ENCODE measurements around the gene STOX2. TPM values are rescaled to one million over a fixed set of nuclear protein-coding genes. Genes with fewer than 3 reads are reported as not detected.

The STOX2 gene
- total RNA-seq, 1 donor from 2014 or later = 4.4 TPM

- no peaks in the 10 kb centered on the region for H3K36me3 ChIP-seq (ENCODE audit: control insufficient read depth, insufficient read depth, low read length)
- H3K4me3 ChIP-seq (ENCODE audit: low read depth, low read length) = no peak overlapping the region
- no peak for DNase-seq (ENCODE audit: low read depth)
- no peaks in the 10 kb centered on the region for H3K27me3 ChIP-seq (ENCODE audit: control insufficient read depth, insufficient read depth, low read length)
- no peak for TF ChIP-seq CTCF (IDR thresholded peaks at IDR 0.05; ENCODE audit: insufficient read depth, low read length, poor library complexity, severe bottlenecking)
Observed at GRCh38 chr4:183960962-183961541, 55.9 kb downstream of the STOX2 start.

GRCh38 chr4:183961795-183962194 lies 56.7 kb downstream of the STOX2 start:
- no peak for TF ChIP-seq CTCF (IDR thresholded peaks at IDR 0.05; ENCODE audit: insufficient read depth, low read length, poor library complexity, severe bottlenecking)
- no peak overlapping the region for H3K4me3 ChIP-seq (ENCODE audit: low read depth, low read length)
- no peak for DNase-seq (ENCODE audit: low read depth)
- no peaks in the 10 kb centered on the region for H3K27me3 ChIP-seq (ENCODE audit: control insufficient read depth, insufficient read depth, low read length)
- H3K36me3 ChIP-seq (ENCODE audit: control insufficient read depth, insufficient read depth, low read length) = no peaks in the 10 kb centered on the region

GRCh38 chr4:183962419-183962818 lies 57.3 kb downstream of the STOX2 start:
- no peak for TF ChIP-seq CTCF (IDR thresholded peaks at IDR 0.05; ENCODE audit: insufficient read depth, low read length, poor library complexity, severe bottlenecking)
- no peak for DNase-seq (ENCODE audit: low read depth)
- H3K4me3 ChIP-seq (ENCODE audit: low read depth, low read length) = no peak overlapping the region
- H3K27me3 ChIP-seq (ENCODE audit: control insufficient read depth, insufficient read depth, low read length) = no peaks in the 10 kb centered on the region
- no peaks in the 10 kb centered on the region for H3K36me3 ChIP-seq (ENCODE audit: control insufficient read depth, insufficient read depth, low read length)

- Histone ChIP-seq H3K36me3 (ENCODE audit: control insufficient read depth, insufficient read depth, low read length) (no peaks in the 10 kb centered on the region), H3K27me3 (ENCODE audit: control insufficient read depth, insufficient read depth, low read length) (no peaks in the 10 kb centered on the region), H3K4me3 (ENCODE audit: low read depth, low read length) (no peak overlapping the region)
- peak; percentile 34 for DNase-seq (ENCODE audit: low read depth)
- TF ChIP-seq CTCF (IDR thresholded peaks at IDR 0.05; ENCODE audit: insufficient read depth, low read length, poor library complexity, severe bottlenecking) = no peak
Observed at GRCh38 chr4:183966371-183966770, 61.3 kb downstream of the STOX2 start.

- Histone ChIP-seq H3K36me3 (ENCODE audit: control insufficient read depth, insufficient read depth, low read length) (no peaks in the 10 kb centered on the region), H3K27me3 (ENCODE audit: control insufficient read depth, insufficient read depth, low read length) (no peaks in the 10 kb centered on the region), H3K4me3 (ENCODE audit: low read depth, low read length) (no peak overlapping the region)
- no peak for DNase-seq (ENCODE audit: low read depth)
- TF ChIP-seq CTCF (IDR thresholded peaks at IDR 0.05; ENCODE audit: insufficient read depth, low read length, poor library complexity, severe bottlenecking) = no peak
Observed at GRCh38 chr4:183967266-183967665, 62.2 kb downstream of the STOX2 start.

DNA sequence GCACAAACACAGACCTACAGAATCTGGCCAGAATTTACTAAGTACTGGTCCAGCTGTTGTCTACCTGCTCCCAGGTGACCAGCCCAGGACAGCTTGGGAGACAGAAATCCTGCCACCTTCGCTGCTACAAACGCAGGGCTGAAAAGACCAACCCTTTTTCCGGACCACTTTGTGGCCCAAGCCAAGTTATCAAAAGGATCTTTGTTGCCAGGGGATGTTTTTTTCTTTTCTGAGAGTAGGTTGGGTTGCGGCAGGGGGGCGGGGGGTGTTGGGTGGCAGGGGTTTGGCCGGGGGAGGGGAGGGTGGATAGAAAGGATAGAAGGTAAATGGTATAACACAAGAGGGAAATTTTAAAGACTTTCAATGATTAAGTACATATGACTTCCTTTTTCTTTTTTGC lies 63.4 kb downstream of the STOX2 start:
- no peak overlapping the region for H3K4me3 ChIP-seq (ENCODE audit: low read depth, low read length)
- H3K36me3 ChIP-seq (ENCODE audit: control insufficient read depth, insufficient read depth, low read length) = no peaks in the 10 kb centered on the region

More for the DNA sequence above, 63.4 kb downstream of the STOX2 start:
- H3K27me3 ChIP-seq (ENCODE audit: control insufficient read depth, insufficient read depth, low read length) = no peaks in the 10 kb centered on the region
- TF ChIP-seq CTCF (IDR thresholded peaks at IDR 0.05; ENCODE audit: insufficient read depth, low read length, poor library complexity, severe bottlenecking) = no peak
- no peak for DNase-seq (ENCODE audit: low read depth)
